ENCODE results near the gene XYLT1. TPM values are rescaled to one million over a fixed set of nuclear protein-coding genes. Genes with fewer than 3 reads are reported as not detected.

Gene XYLT1
- total RNA-seq, 1 donor from 2014 or later: 1.6 TPM

- no peak for DNase-seq (ENCODE audit: low read depth)
- no peaks in the 10 kb centered on the region for H3K27me3 ChIP-seq (ENCODE audit: control insufficient read depth, insufficient read depth, low read length)
- H3K4me3 ChIP-seq (ENCODE audit: low read depth, low read length): no peak overlapping the region
- TF ChIP-seq CTCF (IDR thresholded peaks at IDR 0.05; ENCODE audit: insufficient read depth, low read length, poor library complexity, severe bottlenecking): no peak
- no peaks in the 10 kb centered on the region for H3K36me3 ChIP-seq (ENCODE audit: control insufficient read depth, insufficient read depth, low read length)
These were observed 113.3 kb downstream of the XYLT1 start for GRCh38 chr16:17357307-17358062.

GRCh38 chr16:17356243-17356933, 114.4 kb downstream of the XYLT1 start:
- DNase-seq (ENCODE audit: low read depth): no peak
- H3K36me3 ChIP-seq (ENCODE audit: control insufficient read depth, insufficient read depth, low read length): no peaks in the 10 kb centered on the region
- no peaks in the 10 kb centered on the region for H3K27me3 ChIP-seq (ENCODE audit: control insufficient read depth, insufficient read depth, low read length)
- no peak overlapping the region for H3K4me3 ChIP-seq (ENCODE audit: low read depth, low read length)
- TF ChIP-seq CTCF (IDR thresholded peaks at IDR 0.05; ENCODE audit: insufficient read depth, low read length, poor library complexity, severe bottlenecking): no peak

- Histone ChIP-seq H3K36me3 (ENCODE audit: control insufficient read depth, insufficient read depth, low read length) (no peaks in the 10 kb centered on the region), H3K4me3 (ENCODE audit: low read depth, low read length) (no peak overlapping the region), H3K27me3 (ENCODE audit: control insufficient read depth, insufficient read depth, low read length) (no peaks in the 10 kb centered on the region)
- DNase-seq (ENCODE audit: low read depth): no peak
- no peak for TF ChIP-seq CTCF (IDR thresholded peaks at IDR 0.05; ENCODE audit: insufficient read depth, low read length, poor library complexity, severe bottlenecking)
These were observed 116.1 kb downstream of the XYLT1 start for GRCh38 chr16:17354685-17355084.

- DNase-seq (ENCODE audit: low read depth): no peak
- H3K36me3 ChIP-seq (ENCODE audit: control insufficient read depth, insufficient read depth, low read length): no peaks in the 10 kb centered on the region
- no peak overlapping the region for H3K4me3 ChIP-seq (ENCODE audit: low read depth, low read length)
- H3K27me3 ChIP-seq (ENCODE audit: control insufficient read depth, insufficient read depth, low read length): no peaks in the 10 kb centered on the region
- no peak for TF ChIP-seq CTCF (IDR thresholded peaks at IDR 0.05; ENCODE audit: insufficient read depth, low read length, poor library complexity, severe bottlenecking)
These were observed 116.6 kb downstream of the XYLT1 start for GRCh38 chr16:17354141-17354601.

- Histone ChIP-seq H3K36me3 (ENCODE audit: control insufficient read depth, insufficient read depth, low read length) (no peaks in the 10 kb centered on the region), H3K4me3 (ENCODE audit: low read depth, low read length) (no peak overlapping the region), H3K27me3 (ENCODE audit: control insufficient read depth, insufficient read depth, low read length) (no peaks in the 10 kb centered on the region)
- DNase-seq (ENCODE audit: low read depth): no peak
- no peak for TF ChIP-seq CTCF (IDR thresholded peaks at IDR 0.05; ENCODE audit: insufficient read depth, low read length, poor library complexity, severe bottlenecking)
These were observed 117.2 kb downstream of the XYLT1 start for GRCh38 chr16:17353561-17353960.
